Esophagus squamous epithelium (tissue), 5 donors: ENCODE measurements around the gene TMEFF1. TPM values are rescaled to one million over a fixed set of nuclear protein-coding genes. Genes with fewer than 3 reads are reported as not detected.

ENCODE experiments used
- DNase-seq: peaks from one replicate; lab custom pipeline; 2025; lab: John Stamatoyannopoulos, UW
- H3K27ac ChIP-seq, 4 donors: fragments of 200-600 bp; sonication (generic); one replicate each; pipeline ENCODE4 v1.5.1; 2016 to 2019; ENCODE audit warnings: mild to moderate bottlenecking in 1 of 4
- H3K27me3 ChIP-seq, 4 donors: fragments of 200-600 bp; sonication (generic); 1 replicate in 3 of 4; 2 replicates in 1 of 4; pipeline versions ENCODE4 v1.5.1 to v1.6.0; 2017 to 2021; ENCODE audit warnings: antibody characterized with exemption in 1 of 4
- H3K36me3 ChIP-seq, 3 donors: fragments of 200-600 bp; sonication (generic); one replicate each; pipeline ENCODE4 v1.5.1; 2016 to 2019
- H3K4me1 ChIP-seq, 3 donors: fragments of 200-600 bp; sonication (generic); one replicate each; pipeline ENCODE4 v1.5.1; 2017 to 2019
- H3K4me3 ChIP-seq, 4 donors: fragments of 200-600 bp; sonication (generic); 1 replicate in 3 of 4; 2 replicates in 1 of 4; pipeline ENCODE4 v1.5.1; 2016 to 2019; ENCODE audit warnings: mild to moderate bottlenecking in 2 of 4, moderate library complexity in 1 of 4
- H3K9me3 ChIP-seq, 3 donors: fragments of 200-600 bp; sonication (generic); one replicate each; pipeline ENCODE4 v1.5.1; 2016 to 2019
- CTCF ChIP-seq, 6 experiments: fragments of 450-650 bp in 4 of 6; fragments of 200-600 bp in 2 of 6; sonication (generic) in 2 of 6; IDR thresholded peaks; one replicate each; pipeline ENCODE4 v1.5.1; 2016 to 2019; ENCODE audit warnings: antibody characterized with exemption in 6 of 6, mild to moderate bottlenecking in 4 of 6, moderate library complexity in 4 of 6
- POLR2A ChIP-seq, 4 donors: fragments of 450-650 bp; IDR thresholded peaks; one replicate each; pipeline ENCODE4 v1.6.1; 2017; ENCODE audit warnings: antibody characterized with exemption in 4 of 4, mild to moderate bottlenecking in 4 of 4, moderate library complexity in 3 of 4
- WGBS, 2 donors: methylation state at CpG; one replicate each; pipeline ENCODE4 v1.1.5; 2018; 5-methylcytosine and 5-hydroxymethylcytosine counted together
- intact Hi-C: fragments of 100-400 bp; cut with DNase I; formaldehyde crosslinking; loops from one replicate; pipeline ENCODE4 v1.15.0; 2022
- total RNA-seq, 4 donors: library from RNA; depleted of rRNA; stranded (reverse); fragments of >200 nt; gene quantifications; one replicate each; pipeline ENCODE4 v1.1.0, GENCODE V29; 2016
- donor health status: DM: yes; HTN: yes; CAD: no.

TMEFF1 gene
- total RNA-seq, 4 donors from 2014 or later, result 0.57 TPM; not detected in 3

- TF ChIP-seq POLR2A (IDR thresholded peaks at IDR 0.05) (no peak), CTCF (IDR thresholded peaks at IDR 0.05) (no peak)
- intact Hi-C loops, result no loop called here
- Histone ChIP-seq H3K27ac (no peak overlapping the region), H3K9me3 (no peaks in the 10 kb centered on the region), H3K4me1 (no peaks in the 10 kb centered on the region), H3K36me3 (no peaks in the 10 kb centered on the region), H3K4me3 (no peak overlapping the region), H3K27me3 (no peaks in the 10 kb centered on the region)
- DNase-seq, result no peak
- 74 to 79% methylated on average over 3 of the region's 3 CpGs for WGBS, 2 donors
These were observed 88.3 kb downstream of the TMEFF1 start for GRCh38 chr9:100561256-100561655.

- Histone ChIP-seq H3K4me3 (no peak overlapping the region), H3K36me3 (no peaks in the 10 kb centered on the region), H3K27me3 (no peaks in the 10 kb centered on the region), H3K27ac (no peak overlapping the region), H3K4me1 (no peaks in the 10 kb centered on the region), H3K9me3 (no peaks in the 10 kb centered on the region)
- WGBS, 2 donors, result 64 to 77% methylated on average over 3 of the region's 3 CpGs
- TF ChIP-seq CTCF (IDR thresholded peaks at IDR 0.05), result no peak
- no peak for TF ChIP-seq POLR2A (IDR thresholded peaks at IDR 0.05)
- DNase-seq, result no peak
- intact Hi-C loops, result no loop called here
These were observed 94.9 kb downstream of the TMEFF1 start for GRCh38 chr9:100567856-100568255.

- no peak overlapping the region for H3K4me3 ChIP-seq
- no peaks in the 10 kb centered on the region for H3K27me3 ChIP-seq
- TF ChIP-seq CTCF (IDR thresholded peaks at IDR 0.05), result no peak
- TF ChIP-seq POLR2A (IDR thresholded peaks at IDR 0.05), result no peak
- WGBS, 2 donors, result 82 to 94% methylated on average over 3 of the region's 3 CpGs
- no peak for DNase-seq
- no peaks in the 10 kb centered on the region for H3K36me3 ChIP-seq
- H3K9me3 ChIP-seq, result no peaks in the 10 kb centered on the region
- H3K4me1 ChIP-seq, result no peaks in the 10 kb centered on the region
- intact Hi-C loops, result no loop called here
- H3K27ac ChIP-seq, result no peak overlapping the region
These were observed 100.8 kb downstream of the TMEFF1 start for GRCh38 chr9:100573655-100574260.

- H3K9me3 ChIP-seq, result no peaks in the 10 kb centered on the region
- intact Hi-C loops, result no loop called here
- TF ChIP-seq CTCF (IDR thresholded peaks at IDR 0.05) (no peak), POLR2A (IDR thresholded peaks at IDR 0.05) (no peak)
- no peaks in the 10 kb centered on the region for H3K4me1 ChIP-seq
- no peaks in the 10 kb centered on the region for H3K27me3 ChIP-seq
- no peak overlapping the region for H3K27ac ChIP-seq
- WGBS, 2 donors, result 86 to 93% methylated on average over 4 of the region's 4 CpGs
- no peak for DNase-seq
- H3K4me3 ChIP-seq, result no peak overlapping the region
- no peaks in the 10 kb centered on the region for H3K36me3 ChIP-seq
These were observed 102.1 kb downstream of the TMEFF1 start for GRCh38 chr9:100575006-100575405.

GRCh38 chr9:100575765-100576386, 102.9 kb downstream of the TMEFF1 start:
- no peaks in the 10 kb centered on the region for H3K9me3 ChIP-seq
- intact Hi-C loops, result no loop called here
- no peak overlapping the region for H3K27ac ChIP-seq
- no peaks in the 10 kb centered on the region for H3K36me3 ChIP-seq
- DNase-seq, result no peak
- 59 to 66% methylated on average over 2 of the region's 2 CpGs for WGBS, 2 donors
- H3K4me3 ChIP-seq, result no peak overlapping the region
- no peaks in the 10 kb centered on the region for H3K4me1 ChIP-seq
- H3K27me3 ChIP-seq, result no peaks in the 10 kb centered on the region
- TF ChIP-seq POLR2A (IDR thresholded peaks at IDR 0.05) (no peak), CTCF (IDR thresholded peaks at IDR 0.05) (no peak)
